Lung (tissue), 12 donors: ENCODE measurements around the gene MVB12A. TPM values are rescaled to one million over a fixed set of nuclear protein-coding genes. Genes with fewer than 3 reads are reported as not detected.
A peak's percentile ranks its signal among the peaks of the same experiment; 100 is the strongest.

Experiments used
- ATAC-seq: fragments of 200-7000 bp; cut with Tn5 transposase; one replicate; pipeline ENCODE4 v1.9.1; 2020; ENCODE audit warnings: moderate number of reproducible peaks; ENCODE audit not compliant: insufficient read depth, low FRiP score
- DNase-seq, 3 donors: peaks; one replicate each; pipeline ENCODE4 v3.0.0-alpha.2; 2013 to 2017
- H3K27ac ChIP-seq, 2 donors: one replicate each; pipeline ENCODE4 v1.5.1; 2013; ENCODE audit warnings: mild to moderate bottlenecking in 2 of 2, moderate library complexity in 2 of 2, control low read depth in 1 of 2, inconsistent platforms in 1 of 2, low read depth in 1 of 2, low read length in 1 of 2
- H3K27me3 ChIP-seq, 3 donors: one replicate each; pipeline ENCODE4 v1.5.1; 2013; ENCODE audit warnings: low read length in 2 of 3; ENCODE audit not compliant: control insufficient read depth in 3 of 3, insufficient read depth in 3 of 3
- H3K36me3 ChIP-seq, 4 donors: one replicate each; pipeline ENCODE4 v1.5.1; 2013; ENCODE audit warnings: low read length in 4 of 4, mild to moderate bottlenecking in 1 of 4, moderate library complexity in 1 of 4; ENCODE audit not compliant: control insufficient read depth in 4 of 4, insufficient read depth in 4 of 4
- H3K4me1 ChIP-seq, 5 donors: one replicate each; pipeline ENCODE4 v1.5.1; 2013; ENCODE audit warnings: low read length in 5 of 5, mild to moderate bottlenecking in 2 of 5, moderate library complexity in 1 of 5; ENCODE audit not compliant: control insufficient read depth in 5 of 5, insufficient read depth in 5 of 5
- H3K4me3 ChIP-seq: one replicate; pipeline ENCODE4 v1.5.1; 2013; ENCODE audit warnings: mild to moderate bottlenecking, control low read depth, moderate library complexity
- H3K9ac ChIP-seq, 2 donors: one replicate each; pipeline ENCODE4 v1.5.1; 2013; ENCODE audit warnings: low read length in 2 of 2, control low read depth in 1 of 2; ENCODE audit not compliant: insufficient read depth in 1 of 2
- H3K9me3 ChIP-seq, 4 donors: one replicate each; pipeline ENCODE4 v1.5.1; 2013; ENCODE audit warnings: low read length in 3 of 4, mild to moderate bottlenecking in 1 of 4, moderate library complexity in 1 of 4; ENCODE audit not compliant: control insufficient read depth in 4 of 4, insufficient read depth in 3 of 4
- WGBS, 2 donors: extraction: QIAGEN DNeasy Blood & Tissue Kit; methylation state at CpG; one replicate each; pipeline ENCODE4 v1.1.7; 2013; 5-methylcytosine and 5-hydroxymethylcytosine counted together
- polyA plus RNA-seq, 2 donors: library from polyadenylated mRNA; stranded (reverse); fragments of 200-250 nt; gene quantifications; one replicate each; pipeline ENCODE4 v1.2.1, GENCODE V29; 2013
- total RNA-seq, 2 donors: library from RNA; depleted of rRNA in 1 of 2; stranded (reverse); fragments of >200 nt in 1 of 2; gene quantifications; one replicate each; pipeline ENCODE4 v1.2.1, GENCODE V29; 2014 to 2021
- TF ChIP-seq, protein P1 (sequence below): IDR thresholded peaks from 2 replicates; pipeline ENCODE4 v1.5.1; 2012; ENCODE audit warnings: mild to moderate bottlenecking; ENCODE audit errors: control extremely low read depth, extremely low read depth
- donor health status: control.
- donor health status: control.
- donor health status: Bipolar disorder and iron deficiency.
- donor health status: healthy.
- donor health status: DM: yes; HTN: yes; CAD: no.

The MVB12A gene
- total and polyA plus RNA-seq, 4 donors = 28.5 to 66.9 (median 60.8) TPM

DNA sequence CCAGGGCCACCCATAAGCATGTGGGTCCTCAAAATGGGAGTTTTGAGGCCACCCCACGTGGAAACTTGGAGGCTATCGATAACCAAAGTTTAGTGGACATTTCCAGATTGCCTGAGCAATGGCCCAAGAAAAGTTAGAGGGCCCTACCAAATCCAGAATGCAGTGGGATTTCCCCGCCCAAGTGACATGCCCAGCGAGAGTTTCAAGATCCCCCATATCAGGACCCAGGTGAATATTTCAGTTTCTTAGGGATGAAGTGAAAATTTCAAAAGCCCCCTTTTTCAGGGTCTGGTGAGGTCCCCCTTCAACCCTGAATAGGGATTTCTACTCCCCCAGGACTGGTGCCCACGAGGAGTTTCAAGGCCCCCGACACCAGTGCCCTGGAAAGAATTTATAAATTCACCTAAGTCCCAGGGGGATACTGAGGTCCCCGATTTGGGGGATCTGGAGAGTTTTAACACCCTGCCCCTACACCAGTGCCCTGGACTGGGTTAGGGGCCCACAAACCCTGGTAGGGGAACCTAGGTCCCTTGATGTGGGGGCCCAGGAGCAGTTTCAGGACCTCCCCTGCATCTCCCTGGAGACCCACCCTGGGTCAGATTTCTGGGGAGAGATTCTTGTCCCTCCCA is 15.1 kb upstream of the MVB12A start:
- Histone ChIP-seq H3K4me1 (peaks cover 0 to 7% (median 2%) of the 10 kb centered on the region in 5 donors), H3K4me3 (peak overlapping the region; percentile 12), H3K27me3 (no peaks in the 10 kb centered on the region), H3K36me3 (peaks cover 0 to 3% (median 0%) of the 10 kb centered on the region in 4 donors), H3K27ac (peak overlapping the region; percentile 26 to 83), H3K9ac (no peak overlapping the region), H3K9me3 (no peaks in the 10 kb centered on the region)
- 36 to 45% methylated on average over 7 of the region's 7 CpGs for WGBS, 2 donors
- ATAC-seq (no peak), DNase-seq (no peak)
- TF ChIP-seq, protein P1, sequence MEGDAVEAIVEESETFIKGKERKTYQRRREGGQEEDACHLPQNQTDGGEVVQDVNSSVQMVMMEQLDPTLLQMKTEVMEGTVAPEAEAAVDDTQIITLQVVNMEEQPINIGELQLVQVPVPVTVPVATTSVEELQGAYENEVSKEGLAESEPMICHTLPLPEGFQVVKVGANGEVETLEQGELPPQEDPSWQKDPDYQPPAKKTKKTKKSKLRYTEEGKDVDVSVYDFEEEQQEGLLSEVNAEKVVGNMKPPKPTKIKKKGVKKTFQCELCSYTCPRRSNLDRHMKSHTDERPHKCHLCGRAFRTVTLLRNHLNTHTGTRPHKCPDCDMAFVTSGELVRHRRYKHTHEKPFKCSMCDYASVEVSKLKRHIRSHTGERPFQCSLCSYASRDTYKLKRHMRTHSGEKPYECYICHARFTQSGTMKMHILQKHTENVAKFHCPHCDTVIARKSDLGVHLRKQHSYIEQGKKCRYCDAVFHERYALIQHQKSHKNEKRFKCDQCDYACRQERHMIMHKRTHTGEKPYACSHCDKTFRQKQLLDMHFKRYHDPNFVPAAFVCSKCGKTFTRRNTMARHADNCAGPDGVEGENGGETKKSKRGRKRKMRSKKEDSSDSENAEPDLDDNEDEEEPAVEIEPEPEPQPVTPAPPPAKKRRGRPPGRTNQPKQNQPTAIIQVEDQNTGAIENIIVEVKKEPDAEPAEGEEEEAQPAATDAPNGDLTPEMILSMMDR = no peak

DNA sequence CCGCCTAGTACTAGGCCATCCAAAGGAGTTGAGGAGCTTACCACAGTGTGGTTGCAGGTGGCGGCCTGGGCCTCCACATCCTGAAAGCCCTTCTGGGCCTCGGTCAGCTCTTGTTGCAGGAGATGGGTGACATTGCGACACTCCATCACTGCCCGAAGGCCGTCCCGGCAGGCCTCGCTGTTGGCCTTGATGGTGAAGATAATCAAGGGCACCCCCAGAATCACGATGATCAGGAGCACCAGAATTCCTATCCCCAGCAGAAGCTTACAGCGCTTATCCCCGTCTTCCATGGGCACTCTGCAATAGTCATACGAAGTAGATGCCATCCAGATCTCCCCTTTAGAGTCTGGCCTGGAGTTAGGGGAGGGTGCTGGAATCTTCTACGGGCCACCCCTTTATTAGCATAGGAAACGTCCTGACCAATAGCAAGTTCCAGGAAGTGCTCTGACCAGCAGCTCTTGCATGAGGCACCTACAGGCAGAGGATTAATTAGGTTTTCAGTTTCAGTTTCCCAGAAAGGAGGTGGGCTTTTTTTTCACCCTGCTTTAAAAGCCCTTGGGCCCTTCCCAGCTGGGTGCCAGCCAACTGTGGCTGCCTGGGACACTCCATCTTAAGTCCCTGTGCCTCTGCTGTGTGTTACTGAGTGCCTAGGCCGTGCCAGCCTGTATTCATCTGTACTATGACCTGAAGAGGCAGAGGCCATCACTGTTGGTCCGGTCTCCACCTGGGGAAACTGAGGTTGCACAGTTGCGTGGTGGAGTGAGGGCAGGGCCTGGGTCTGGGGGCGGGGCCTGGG is 14.4 kb upstream of the MVB12A start, which contains the start of gene BST2:
TSS of gene BST2 (minus strand) at position 381 of the 796 bp plus-strand sequence. CDS start at position 326, 55 bp downstream.
- DNase-seq = peak; percentile 24 to 58 (median 42)
- Histone ChIP-seq H3K9ac (no peak within 1 kb of the TSS), H3K27ac (peak within 1 kb of the TSS; percentile 86 to 93), H3K36me3 (peaks cover 0 to 3% (median 0%) of the 10 kb centered on the region in 4 donors), H3K27me3 (no peaks in the 10 kb centered on the region), H3K4me3 (peak within 1 kb of the TSS; percentile 12), H3K4me1 (peaks cover 0 to 7% (median 2%) of the 10 kb centered on the region in 5 donors), H3K9me3 (no peaks in the 10 kb centered on the region)
- peak; percentile 87 for ATAC-seq
- TF ChIP-seq, protein P1 = no peak
- WGBS, 2 donors = 23 to 36% methylated on average over 18 of the region's 18 CpGs

DNA sequence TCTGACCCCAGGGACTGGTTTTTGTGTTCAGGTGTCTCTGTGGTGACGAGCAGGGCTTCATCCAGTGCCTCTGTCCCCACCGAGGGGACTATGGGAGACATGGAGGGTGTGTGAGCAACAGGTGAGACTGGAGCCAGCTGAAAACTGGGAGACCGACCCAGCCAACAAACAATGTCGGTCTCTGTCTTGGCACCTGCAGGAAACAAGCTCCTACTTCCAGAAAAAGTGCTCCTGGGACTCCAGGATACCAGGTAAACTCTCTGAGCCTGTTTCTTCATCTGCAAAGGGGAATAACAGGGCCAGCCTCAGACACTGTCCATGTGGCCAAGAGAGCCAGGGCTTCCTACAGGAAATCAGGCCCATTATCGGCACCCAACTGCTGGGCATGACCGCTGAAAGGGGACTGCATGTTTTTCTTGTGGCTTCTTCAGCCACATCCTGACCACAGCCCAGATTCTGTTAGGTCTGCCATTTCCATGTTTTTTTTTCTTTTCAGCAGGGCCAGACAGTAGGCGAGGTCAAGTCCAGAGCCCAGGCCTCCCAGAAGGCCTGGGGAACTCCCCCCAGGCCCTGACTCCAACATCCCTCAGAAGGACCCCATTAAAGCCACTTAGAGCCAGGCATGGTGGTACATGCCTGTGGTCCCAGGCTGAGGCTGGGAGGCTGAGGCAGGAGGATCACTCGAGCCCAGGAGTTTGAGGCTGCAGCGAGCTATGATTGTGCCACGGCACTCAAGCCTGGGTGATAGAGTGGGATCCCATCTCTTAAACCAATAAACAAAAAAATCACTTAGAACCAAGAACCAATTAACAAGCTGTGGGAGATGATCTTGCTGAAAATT is 13.6 kb upstream of the MVB12A start:
- WGBS, 2 donors = 32 to 46% methylated on average over 10 of the region's 10 CpGs
- H3K4me3 ChIP-seq = peak overlapping the region; percentile 0
- no peaks in the 10 kb centered on the region for H3K9me3 ChIP-seq
- H3K4me1 ChIP-seq = peaks cover 0 to 7% (median 2%) of the 10 kb centered on the region in 5 donors
- ATAC-seq (no peak), DNase-seq (no peak)
- peaks cover 0 to 2% (median 0%) of the 10 kb centered on the region in 4 donors for H3K36me3 ChIP-seq
- H3K27me3 ChIP-seq = no peaks in the 10 kb centered on the region
- no peak overlapping the region for H3K9ac ChIP-seq
- H3K27ac ChIP-seq = peak overlapping the region; percentile 86 to 93
- TF ChIP-seq, protein P1 = no peak
